DOHH2 (cell line): ENCODE measurements around the gene CAMTA1.

Experiments used
- H3F3A ChIP-seq: fragments of 200-600 bp; sonication (generic), shearing (Covaris generic); 2 replicates; pipeline ENCODE4 v1.6.0; 2016; ENCODE audit warnings: antibody characterized with exemption, mild to moderate bottlenecking; ENCODE audit not compliant: control insufficient read depth, insufficient read depth
- H3K27ac ChIP-seq: fragments of 200-600 bp; sonication (generic); 2 replicates; pipeline ENCODE4 v1.5.1; 2014; ENCODE audit warnings: low read depth, mild to moderate bottlenecking, low read length, moderate library complexity
- H3K27me3 ChIP-seq: fragments of 200-600 bp; sonication (generic); 2 replicates; pipeline ENCODE4 v1.6.1; 2014; ENCODE audit warnings: mild to moderate bottlenecking, low read length, mixed read lengths; ENCODE audit not compliant: control insufficient read depth
- H3K36me3 ChIP-seq: fragments of 200-600 bp; sonication (generic); 2 replicates; pipeline ENCODE4 v1.6.1; 2014; ENCODE audit warnings: mild to moderate bottlenecking, low read length, moderate library complexity, mixed read lengths; ENCODE audit not compliant: control insufficient read depth
- H3K4me1 ChIP-seq: fragments of 200-600 bp; sonication (generic); 2 replicates; pipeline ENCODE4 v1.6.1; 2014; ENCODE audit warnings: mild to moderate bottlenecking, low read length, mixed read lengths; ENCODE audit not compliant: control insufficient read depth
- H3K4me2 ChIP-seq: fragments of 200-600 bp; sonication (generic); 2 replicates; pipeline ENCODE4 v1.6.0; 2014; ENCODE audit warnings: mild to moderate bottlenecking, low read length, moderate library complexity
- H3K4me3 ChIP-seq: fragments of 200-600 bp; sonication (generic); 2 replicates; pipeline ENCODE4 v1.5.1; 2014; ENCODE audit warnings: mild to moderate bottlenecking, low read length, mixed read lengths
- H3K79me2 ChIP-seq: fragments of 200-600 bp; sonication (generic); 2 replicates; pipeline ENCODE4 v1.6.1; 2014; ENCODE audit warnings: mild to moderate bottlenecking, low read length, mixed read lengths; ENCODE audit not compliant: control insufficient read depth
- H3K9me2 ChIP-seq: fragments of 200-600 bp; sonication (generic); replicated peaks from 2 replicates; pipeline ENCODE4 v1.6.1; 2014; ENCODE audit warnings: mild to moderate bottlenecking, low read length, mixed read lengths; ENCODE audit not compliant: control insufficient read depth
- H3K9me3 ChIP-seq: fragments of 200-600 bp; sonication (generic); 2 replicates; pipeline ENCODE4 v1.6.1; 2014; ENCODE audit warnings: antibody characterized with exemption, low read length, mixed read lengths; ENCODE audit not compliant: control insufficient read depth, insufficient read depth
- H4K20me1 ChIP-seq: fragments of 200-600 bp; sonication (generic); 2 replicates; pipeline ENCODE4 v1.6.0; 2014; ENCODE audit warnings: low read depth, mild to moderate bottlenecking, antibody characterized with exemption, low read length, moderate library complexity; ENCODE audit not compliant: control insufficient read depth, insufficient read depth
- CTCF ChIP-seq: fragments of 200-600 bp; sonication (generic); IDR thresholded peaks from one replicate; pipeline ENCODE4 v1.5.1; 2014; ENCODE audit warnings: antibody characterized with exemption, mild to moderate bottlenecking, low read depth, low read length; ENCODE audit not compliant: poor library complexity, severe bottlenecking
- EZH2phosphoT487 ChIP-seq: fragments of 200-600 bp; sonication (generic); IDR thresholded peaks from 2 replicates; pipeline ENCODE4 v1.6.1; 2017; ENCODE audit warnings: borderline replicate concordance, mild to moderate bottlenecking, antibody characterized with exemption, low read length, moderate library complexity, mixed read lengths

CAMTA1 gene

GRCh38 chr1:7506454-7507284 is 721.4 kb downstream of the CAMTA1 start:
- Histone ChIP-seq H3K27me3 (no peaks in the 10 kb centered on the region), H3K9me3 (no peaks in the 10 kb centered on the region), H3K27ac (no peak overlapping the region), H3K36me3 (no peaks in the 10 kb centered on the region), H3K9me2 (no peaks in the 10 kb centered on the region), H3K4me3 (no peak overlapping the region), H4K20me1 (no peaks in the 10 kb centered on the region), H3K4me2 (no peak overlapping the region), H3K4me1 (no peaks in the 10 kb centered on the region), H3K79me2 (no peaks in the 10 kb centered on the region), H3F3A (no peaks in the 10 kb centered on the region)
- TF ChIP-seq EZH2phosphoT487 (no peak), CTCF (no peak)

GRCh38 chr1:7507285-7508019 is 722.2 kb downstream of the CAMTA1 start:
- Histone ChIP-seq H3K9me3 (no peaks in the 10 kb centered on the region), H3K9me2 (no peaks in the 10 kb centered on the region), H3K4me2 (no peak overlapping the region), H3F3A (no peaks in the 10 kb centered on the region), H3K27me3 (no peaks in the 10 kb centered on the region), H3K27ac (no peak overlapping the region), H3K4me3 (no peak overlapping the region), H3K4me1 (no peaks in the 10 kb centered on the region), H4K20me1 (no peaks in the 10 kb centered on the region), H3K36me3 (no peaks in the 10 kb centered on the region), H3K79me2 (no peaks in the 10 kb centered on the region)
- TF ChIP-seq CTCF: no peak
- TF ChIP-seq EZH2phosphoT487: no peak

- TF ChIP-seq EZH2phosphoT487 (no peak), CTCF (no peak)
- no peaks in the 10 kb centered on the region for H3K4me1 ChIP-seq
- H3K9me2 ChIP-seq: no peaks in the 10 kb centered on the region
- H3K4me3 ChIP-seq: no peak overlapping the region
- H3K4me2 ChIP-seq: no peak overlapping the region
- H3K27me3 ChIP-seq: no peaks in the 10 kb centered on the region
- no peak overlapping the region for H3K27ac ChIP-seq
- no peaks in the 10 kb centered on the region for H3F3A ChIP-seq
- H3K79me2 ChIP-seq: no peaks in the 10 kb centered on the region
- no peaks in the 10 kb centered on the region for H3K9me3 ChIP-seq
- H3K36me3 ChIP-seq: no peaks in the 10 kb centered on the region
- no peaks in the 10 kb centered on the region for H4K20me1 ChIP-seq
Measured at GRCh38 chr1:7508052-7508933, 723.0 kb downstream of the CAMTA1 start.
